ENCODE data around the gene FGD5.
"Not testable (repeated sequence)": the region's sequence is repeated elsewhere in the genome, so short reads cannot be mapped to it uniquely, and the experiment has no call there.

FGD5 gene

DNA sequence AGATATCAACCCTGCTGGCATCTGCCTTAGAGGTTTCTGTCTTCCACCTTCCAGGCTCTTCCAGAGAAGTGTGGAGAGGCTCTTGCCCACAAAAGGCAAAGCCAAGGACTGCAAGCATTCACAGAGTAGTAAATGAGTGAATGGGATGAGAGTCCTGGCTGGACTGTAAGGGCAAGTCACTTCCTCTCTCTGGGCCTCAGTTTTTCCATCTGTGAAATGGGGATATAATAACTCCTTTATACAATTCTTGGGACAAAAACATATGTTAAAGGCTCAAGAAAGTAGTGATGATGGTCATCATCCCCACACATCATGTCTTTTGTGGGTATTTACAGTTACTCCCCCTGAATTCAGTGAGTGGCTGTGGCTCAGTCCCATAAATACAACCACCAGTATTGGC lies 10.7 kb upstream of the FGD5 start:
- DNase-seq: no peak

DNA sequence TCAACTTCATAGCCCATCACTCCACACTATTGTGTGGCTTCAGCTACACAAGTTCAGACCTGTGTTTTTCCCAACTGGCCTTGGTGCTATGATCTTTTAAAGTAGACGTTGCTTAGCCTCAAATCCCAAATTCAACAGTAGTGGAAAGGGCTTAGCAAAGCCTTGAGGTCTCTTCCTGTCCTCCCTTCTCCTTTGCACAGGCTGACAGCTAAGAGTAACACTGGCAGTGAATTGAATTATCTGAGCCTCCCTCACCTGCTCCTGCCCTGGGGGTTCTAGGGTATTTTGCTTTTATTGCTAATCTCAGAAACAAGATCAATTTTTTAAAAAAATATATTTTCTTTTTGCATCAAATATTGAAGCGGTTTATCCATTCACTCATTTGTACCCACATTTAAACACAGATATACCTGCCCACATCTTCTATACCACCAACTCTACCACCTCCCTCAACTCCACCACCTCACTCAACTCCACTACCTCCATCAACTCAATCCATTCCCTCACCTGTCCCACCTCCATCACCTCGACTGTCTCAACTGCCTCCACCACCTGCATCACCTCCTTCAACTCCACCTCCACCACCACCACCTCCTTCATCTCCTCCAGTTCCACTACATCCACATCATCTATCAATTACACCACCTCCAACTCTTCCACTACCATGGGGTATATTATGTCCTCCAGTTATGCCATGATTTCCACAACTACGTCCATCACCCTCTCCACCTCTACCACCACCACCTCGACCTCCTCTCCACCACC lies 10.1 kb upstream of the FGD5 start:
- no peak for DNase-seq

DNA sequence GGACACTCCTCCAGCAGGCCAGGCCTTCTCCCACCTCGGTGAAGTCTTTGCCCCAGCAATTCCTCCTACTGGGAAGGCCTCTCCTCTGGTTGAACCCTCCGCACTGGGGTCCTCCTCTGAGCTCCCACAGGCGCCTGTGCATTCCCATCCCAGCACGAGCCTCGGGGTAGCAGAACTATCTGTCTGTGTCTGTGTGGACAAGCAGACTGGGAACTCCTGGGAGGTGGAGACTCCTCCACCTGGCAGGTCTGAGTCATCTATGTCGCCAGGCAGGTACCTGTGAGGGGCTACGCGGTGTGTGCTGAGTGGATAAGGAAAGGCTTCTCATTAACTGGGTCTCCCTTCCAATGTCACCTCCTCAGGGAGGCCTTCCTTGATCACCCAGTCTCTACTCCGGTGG lies 9.2 kb upstream of the FGD5 start:
- not testable (repeated sequence) for DNase-seq

DNA sequence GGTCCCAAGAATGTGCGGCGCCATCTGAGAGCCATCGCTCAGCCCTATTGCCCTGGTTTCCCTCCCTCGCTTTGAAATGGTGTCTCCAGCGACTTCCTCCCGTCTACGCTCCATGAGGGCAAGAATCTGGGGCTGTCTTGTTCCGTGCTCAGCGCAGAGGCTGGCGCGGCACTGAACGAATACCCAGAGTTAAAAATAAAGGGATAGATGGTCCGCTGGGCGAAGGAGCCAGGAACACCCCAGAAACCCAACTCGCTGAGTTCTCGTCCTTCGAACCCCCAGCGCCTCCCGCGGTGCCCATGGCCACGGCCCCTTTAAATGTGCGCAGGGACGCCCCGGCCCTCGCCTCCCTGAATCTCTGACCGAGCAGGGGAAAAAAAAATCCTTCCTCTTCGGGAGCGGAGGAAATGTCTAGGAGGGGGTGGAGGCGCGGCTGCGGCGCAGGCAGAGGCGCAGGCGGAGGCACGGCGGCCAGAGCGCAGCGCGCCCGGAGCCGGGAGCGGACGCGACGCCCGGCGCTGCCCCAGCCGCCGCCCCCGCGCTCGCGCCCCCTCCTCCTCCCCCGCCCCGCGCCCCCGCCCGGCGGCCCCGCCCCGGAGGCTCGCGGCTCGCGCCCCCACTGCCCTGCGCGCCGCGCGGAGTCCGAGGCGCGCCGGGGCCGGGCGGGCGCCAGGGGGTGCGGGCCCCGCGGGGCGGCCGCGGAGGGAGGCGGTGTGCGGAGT lies 8.5 kb upstream of the FGD5 start:
- no peak for DNase-seq

DNA sequence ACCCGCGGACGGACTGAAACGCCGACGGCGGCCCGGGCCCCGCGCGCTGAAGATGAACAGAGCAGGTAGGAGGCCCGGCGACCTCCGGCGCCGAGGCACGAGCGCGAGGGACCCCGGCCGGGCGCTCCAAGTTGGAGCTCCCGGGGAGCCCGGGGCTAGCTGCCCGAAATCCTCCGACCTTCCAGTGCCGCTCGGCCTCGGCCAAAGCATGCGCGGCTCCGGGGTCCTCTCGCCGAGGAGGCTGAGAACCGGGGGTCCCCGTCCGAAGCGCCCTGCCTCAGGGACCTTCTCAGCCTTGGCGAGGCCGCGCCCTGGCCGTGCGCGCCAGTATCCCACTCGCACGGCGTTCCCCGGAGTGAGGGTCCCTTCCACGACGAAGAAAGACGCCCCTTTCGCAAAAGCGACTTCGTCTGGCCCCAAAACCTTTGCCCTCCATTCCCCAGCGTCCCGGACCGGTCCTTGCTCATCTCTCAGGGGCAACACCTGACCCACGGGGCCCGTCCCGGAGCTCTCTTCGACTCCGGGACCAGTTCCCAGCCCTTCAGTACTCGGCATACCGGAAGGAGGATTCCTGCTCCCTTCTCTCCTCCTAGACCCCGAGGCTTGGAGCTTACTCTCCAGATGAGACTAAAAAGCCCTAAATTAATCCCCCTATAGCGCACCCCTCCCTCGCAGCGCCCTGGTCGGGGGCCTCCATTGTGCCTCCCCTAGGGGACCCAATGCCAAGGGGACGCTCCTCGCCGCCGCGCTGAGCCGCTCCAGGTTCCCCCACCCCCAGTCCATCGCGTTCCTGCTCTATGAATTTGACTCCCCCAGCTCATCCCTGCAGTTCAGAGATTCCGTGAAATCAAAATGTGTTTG lies 7.7 kb upstream of the FGD5 start:
- DNase-seq: no peak

DNA sequence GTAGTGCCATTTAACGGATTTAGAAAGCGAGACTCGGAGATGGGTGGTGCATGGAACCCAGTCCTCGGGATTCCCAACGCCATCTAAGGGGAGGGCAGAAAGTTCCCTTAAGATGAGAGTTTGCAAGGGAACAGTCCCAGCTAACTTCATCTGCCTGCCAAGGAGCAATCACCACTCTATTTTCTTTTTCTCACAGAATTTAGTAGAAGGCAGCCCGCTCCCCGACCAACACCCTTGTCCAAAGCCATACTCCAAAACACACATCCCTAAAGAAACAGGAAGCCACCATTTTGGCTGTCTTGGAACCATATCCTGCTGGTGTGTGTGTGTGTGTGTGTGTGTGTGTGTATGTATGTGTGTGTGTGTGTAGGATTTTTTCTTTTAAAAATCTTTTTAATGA lies 7.1 kb upstream of the FGD5 start:
- no peak for DNase-seq

DNA sequence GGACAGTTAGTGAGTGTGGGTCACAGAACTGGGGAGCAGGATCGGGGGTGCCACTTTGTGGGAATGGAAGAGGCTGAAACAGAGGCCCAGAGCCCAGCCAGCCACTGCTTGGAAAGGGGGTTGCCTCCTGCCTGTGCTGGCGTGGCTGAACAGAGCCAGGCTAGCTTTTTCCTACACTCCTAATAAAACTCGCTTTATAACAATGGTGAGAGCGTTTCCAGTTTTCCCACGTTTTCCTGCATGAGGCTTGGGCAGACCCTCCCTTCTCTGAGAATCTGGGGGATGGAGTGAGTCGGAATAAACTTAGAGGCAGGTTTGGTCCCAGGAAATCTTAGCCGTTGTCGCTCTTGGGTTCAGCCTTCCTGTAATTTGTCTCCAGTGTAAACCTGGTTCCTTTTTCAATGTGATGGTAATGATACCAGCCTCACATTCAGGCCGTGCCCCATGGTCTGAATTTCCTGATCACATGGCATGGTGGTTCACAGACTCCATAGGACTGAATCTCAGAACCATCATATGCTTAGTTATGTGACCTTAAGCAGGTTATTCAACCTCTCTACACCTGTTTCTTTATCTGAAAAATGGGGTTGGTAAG lies 6.5 kb upstream of the FGD5 start:
- DNase-seq: no peak

DNA sequence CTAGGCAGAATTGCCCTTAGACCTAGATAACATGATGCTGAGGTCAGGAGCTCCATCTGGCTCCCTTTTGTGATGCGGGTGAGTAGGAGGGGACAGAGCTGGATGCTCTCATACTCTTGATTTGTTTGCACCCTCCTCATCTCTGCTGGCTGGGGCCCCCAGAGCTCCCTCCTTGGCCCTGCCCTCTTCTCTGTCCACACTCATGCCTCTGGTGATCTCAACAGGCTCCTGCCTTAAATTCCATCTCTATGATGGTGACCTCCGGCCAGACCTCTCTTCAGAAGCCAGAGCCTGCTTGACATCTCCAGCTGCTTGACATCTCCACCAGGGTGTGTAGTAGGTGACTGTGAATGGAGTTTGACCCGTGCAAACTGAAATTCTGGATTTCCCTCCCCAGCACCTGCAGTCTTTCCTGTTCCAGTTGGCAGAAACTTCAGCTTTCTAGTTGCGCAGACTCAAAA lies 4.3 kb upstream of the FGD5 start:
- no peak for DNase-seq

DNA sequence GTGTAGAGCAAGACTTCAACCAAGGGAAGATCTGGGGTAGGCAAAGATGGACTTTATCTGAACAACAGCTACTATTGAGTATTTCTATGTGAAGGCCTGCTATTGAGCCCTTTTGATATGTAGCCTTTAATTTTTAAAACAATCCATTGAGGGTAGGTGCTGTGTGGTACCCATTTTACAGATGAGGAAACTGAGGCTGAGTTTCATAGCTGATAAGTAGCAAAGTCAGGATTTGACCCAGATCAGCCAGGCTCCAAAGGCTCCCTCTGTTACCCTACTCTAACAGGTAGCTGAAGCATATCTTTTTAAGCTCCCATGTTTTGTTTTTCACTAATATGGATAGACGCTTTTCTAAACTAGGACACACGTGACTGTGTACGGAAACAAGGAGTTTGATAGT lies 2.4 kb upstream of the FGD5 start:
- no peak for DNase-seq

DNA sequence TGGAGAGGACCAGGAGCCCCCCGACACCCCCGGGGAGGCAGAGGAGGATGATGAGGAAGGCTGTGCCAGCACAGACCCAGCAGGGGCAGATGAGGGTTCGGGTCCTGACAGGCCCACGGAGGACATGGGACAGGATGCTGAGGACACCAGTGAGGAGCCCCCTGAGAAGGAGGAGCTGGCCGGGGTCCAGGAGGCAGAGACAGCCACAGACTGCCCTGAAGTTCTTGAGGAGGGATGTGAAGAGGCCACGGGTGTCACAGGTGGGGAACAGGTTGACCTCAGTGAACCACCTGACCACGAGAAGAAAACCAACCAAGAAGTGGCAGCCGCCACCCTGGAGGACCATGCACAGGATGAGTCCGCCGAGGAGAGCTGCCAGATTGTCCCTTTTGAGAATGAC lies 909 bp downstream of the FGD5 start:
- no peak for DNase-seq

DNA sequence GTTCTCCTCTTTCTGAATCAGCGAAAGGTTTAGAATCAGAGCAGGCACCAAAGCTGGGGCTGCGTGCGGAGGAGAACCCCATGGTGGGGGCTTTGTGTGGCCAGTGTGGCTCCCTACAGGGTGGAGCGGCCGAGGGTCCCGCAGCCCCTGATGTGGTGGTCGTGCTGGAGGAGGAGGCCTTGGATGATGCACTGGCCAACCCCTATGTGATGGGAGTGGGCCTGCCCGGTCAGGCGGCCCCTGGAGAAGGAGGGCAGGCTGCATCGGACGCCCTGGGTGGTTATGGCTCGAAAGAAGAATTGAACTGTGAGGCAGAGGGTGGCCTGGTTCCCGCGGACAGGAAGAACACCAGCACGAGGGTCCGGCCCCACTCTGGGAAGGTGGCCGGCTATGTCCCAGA lies 1.4 kb downstream of the FGD5 start:
- DNase-seq: no peak

DNA sequence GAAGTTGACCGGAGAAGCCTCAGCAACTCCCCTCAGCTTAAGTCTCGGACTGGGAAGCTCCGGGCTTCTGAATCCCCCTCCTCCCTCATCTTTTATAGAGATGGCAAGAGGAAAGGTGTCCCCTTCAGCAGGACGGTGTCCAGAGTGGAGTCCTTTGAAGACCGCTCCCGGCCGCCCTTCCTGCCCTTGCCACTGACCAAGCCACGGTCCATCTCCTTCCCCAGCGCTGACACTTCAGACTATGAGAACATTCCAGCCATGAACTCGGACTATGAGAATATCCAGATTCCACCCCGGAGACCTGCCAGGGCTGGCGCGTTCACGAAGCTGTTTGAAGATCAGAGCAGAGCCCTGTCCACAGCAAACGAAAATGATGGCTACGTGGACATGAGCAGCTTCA lies 2.4 kb downstream of the FGD5 start:
- no peak for DNase-seq

DNA sequence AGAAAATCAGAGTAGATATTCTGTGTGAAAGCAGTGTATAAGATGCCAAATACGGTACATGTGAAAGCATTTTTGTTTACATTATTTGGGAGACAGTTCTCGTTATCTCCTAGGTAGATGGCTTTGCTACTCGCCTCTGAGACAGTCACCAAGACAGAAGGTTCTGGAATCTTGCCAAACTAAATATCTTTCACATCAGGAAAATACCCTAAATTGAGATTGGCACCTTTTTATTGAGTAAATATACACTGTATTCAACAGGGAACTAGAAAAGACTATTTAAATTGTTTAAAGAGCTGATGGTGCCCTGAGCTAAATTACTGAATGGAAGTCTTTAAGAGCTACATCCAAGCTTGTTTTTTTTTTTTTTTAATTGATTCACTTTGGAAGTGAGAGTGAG lies 3.4 kb downstream of the FGD5 start:
- DNase-seq: no peak

DNA sequence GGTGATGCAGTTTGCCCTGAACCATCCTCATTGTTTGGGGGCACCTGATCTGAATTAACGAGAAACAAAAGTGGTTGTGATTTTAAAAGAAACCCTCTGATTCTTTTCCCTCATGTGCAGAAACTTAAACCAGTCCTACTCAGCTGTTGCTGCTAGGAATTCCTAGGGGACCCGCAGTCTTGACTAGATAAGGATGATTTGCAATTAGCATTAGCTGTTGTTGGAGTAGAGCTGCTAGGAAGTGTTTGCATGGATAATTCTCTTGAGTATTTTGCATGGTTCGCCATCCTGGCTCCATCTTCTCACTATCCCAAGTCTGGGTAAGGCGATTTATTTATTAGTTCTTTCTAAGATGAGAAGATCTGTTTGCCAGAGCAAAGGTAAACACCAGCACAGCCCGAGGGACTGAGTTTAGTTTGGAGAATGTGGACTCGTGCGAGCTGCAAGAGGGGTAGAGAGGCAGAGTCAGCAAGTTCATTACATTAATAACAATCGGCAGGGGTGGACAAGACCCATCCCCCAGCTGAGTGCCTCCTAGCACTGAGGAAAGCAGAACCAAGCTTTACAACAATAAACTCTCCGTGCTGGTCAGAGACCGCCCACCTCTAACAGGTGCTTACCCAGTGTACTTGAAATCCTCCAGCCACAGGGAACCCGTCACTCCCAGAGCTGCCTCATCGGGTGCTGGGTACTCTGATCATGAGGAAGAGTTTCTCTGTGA lies 4.1 kb downstream of the FGD5 start:
- no peak for DNase-seq

DNA sequence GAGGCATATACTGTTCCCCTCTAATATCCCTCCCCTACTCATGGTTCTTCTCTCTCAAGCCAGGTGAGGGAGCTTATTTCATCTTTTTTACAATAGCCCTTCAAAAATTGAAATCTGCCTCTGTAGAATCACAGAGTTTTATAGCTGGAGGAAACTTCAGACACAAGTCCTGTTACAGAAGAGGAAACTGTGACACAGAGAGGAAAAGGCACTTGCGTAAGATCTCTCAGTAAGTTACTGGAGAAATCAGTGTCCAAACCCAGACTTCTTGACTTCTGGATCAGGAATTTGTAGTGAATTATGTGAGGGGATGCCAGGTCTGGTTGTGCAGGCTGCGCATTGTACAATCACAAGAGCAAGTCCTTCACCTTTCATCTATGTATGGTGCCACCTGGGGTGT lies 4.6 kb downstream of the FGD5 start:
- no peak for DNase-seq

DNA sequence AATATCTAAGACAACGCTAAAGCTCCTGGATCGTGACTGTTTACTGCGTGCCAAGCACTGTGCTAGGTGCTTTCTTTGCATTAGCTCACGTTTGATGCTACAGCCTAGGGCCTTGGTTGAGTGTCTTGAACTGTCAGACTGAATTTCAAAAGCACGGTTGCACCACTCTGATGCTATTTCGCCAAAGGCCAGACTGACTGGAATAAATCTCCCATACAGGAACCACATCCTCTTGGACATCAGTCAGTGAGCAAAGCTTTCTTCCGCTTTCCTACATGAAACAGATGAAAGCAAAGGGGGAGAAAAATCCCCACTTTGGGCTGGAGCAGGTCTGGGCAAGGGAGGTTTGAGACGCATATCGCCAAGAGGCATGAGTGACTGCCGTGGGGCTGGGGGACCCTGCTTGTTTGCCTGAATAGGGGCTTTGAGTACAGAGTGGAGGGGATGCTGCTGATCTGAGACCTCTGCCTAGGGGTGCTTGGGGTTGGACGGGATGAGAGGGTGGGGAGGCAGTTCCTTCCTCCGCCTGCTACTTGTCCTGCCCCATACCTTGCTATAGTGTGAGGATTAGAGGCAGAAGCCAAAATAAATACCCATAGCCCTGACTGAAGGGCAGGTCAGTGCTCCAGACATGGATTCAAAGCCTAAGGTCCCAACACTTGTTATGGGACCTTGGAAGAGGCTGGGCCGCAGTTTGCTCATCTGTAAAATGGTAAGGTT lies 5.3 kb downstream of the FGD5 start:
- no peak for DNase-seq

DNA sequence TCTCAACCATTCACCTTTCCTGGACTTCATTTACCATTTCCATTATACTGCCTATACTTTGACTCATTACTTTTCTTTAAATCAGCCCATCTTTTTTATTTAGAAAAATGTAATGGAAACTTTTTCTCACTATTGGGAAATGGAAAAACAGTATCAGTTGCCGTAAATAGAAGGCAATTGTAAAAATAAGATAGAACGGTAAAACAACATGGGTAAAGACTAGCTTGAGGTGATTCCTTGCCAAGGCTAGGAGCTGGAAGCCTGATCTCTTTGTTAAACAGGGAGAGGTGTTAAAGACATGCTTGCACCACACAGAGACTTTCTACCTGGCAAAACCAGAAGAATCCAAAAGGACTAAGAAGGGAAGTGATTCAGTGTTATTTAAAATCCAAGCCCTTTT lies 5.9 kb downstream of the FGD5 start:
- no peak for DNase-seq

DNA sequence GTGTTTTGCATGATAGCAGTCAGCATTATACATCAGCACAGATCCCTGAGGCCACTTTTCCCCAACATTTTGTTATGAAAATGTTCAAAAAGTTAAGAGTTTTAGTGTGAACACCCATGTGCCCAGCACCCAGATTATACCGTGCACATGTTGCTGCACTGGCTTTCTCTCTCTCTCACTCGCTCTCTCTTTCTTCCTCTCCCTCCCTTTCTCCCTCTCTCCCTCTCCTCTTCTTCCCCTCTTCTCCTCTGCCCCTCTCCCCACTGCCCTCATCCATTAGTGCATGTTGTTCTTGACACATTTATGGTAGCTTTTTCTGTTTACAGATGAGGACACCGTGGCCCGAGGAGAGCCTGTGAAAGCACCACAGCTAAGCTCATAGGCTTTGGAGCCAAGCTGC lies 7.3 kb downstream of the FGD5 start:
- no peak for DNase-seq

DNA sequence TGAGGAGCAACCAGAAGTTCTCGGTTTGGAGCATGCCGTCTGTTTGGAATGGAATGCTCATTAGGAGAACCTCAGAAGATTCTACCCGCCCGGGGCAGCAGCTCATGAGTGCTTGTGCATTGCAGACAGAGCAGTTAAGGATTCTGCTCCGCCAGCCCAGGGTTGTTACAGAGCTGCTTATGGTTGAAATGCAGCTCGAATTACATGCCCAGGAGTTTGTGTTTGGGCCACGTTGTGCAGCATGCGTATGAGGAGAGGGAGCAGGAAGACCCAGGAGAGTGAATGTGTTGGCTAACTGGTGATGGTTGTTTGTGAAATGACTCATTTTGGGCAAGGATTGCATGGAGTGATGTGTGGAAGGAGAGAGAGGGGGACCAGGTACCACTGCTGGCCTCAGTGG lies 9.0 kb downstream of the FGD5 start:
- DNase-seq: no peak

DNA sequence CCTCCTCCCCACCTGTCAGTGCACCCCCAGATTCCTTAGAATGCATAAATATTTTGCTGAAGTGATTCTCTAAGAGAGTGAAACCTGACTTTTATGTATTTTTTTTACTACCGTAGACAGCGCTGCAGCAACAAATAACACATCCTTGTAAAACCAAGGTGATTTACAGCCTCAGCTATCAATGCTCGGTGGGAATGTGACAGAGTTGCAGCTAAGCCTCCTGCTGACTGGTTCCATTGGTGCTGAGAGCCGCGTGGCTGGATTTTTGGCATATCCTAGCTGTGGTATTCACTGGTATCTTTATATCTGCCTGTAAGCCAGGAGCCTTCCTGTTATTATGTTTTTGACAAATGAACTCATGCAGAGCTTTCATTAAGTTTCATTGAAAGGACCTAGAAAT lies 11.0 kb downstream of the FGD5 start:
- DNase-seq: no peak

DNA sequence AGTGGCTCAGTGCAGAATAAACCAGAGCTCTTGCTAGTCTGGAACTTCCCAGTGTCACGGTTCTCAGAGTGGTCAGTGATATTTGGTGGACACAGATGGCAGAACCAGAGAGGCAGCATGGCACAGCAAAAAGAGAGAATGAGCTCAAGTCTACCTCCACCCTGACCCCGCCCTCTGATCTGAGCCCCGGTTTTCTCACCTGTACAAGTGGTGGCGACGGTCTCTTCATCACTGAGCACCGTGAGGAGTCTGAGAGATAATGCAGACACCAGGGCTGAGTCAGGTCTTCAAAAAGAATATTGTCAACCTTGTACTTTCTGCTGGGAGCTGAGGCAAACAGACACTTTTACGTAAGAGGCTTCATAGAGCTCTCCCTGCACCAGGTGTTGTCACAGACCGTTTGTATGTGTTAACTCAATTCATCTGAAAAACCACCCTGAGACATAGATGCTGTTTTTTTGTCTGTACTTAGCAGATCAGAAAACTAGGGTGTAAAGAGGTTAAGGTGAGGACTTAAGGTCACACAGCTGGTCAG lies 13.2 kb downstream of the FGD5 start:
- DNase-seq: no peak

Measured in activated naive CD4-positive, alpha-beta T cell treated with Interleukin-2 at 50 U/mL for 16 hours (primary cell).